IMR-90 (cell line): ENCODE results near the gene PCDHA5.

Experiments
- BHLHE40 ChIP-seq: fragments of 150-350 bp; IDR thresholded peaks from 2 replicates; pipeline ENCODE4 v1.6.1; 2016; ENCODE audit warnings: mild to moderate bottlenecking, low read depth, low read length
- CEBPB ChIP-seq: IDR thresholded peaks from 2 replicates; pipeline ENCODE4 v1.6.1; 2012; ENCODE audit warnings: low read depth, low read length, improper control_type of control experiment
- MAFK ChIP-seq: IDR thresholded peaks from 2 replicates; pipeline ENCODE4 v1.6.1; 2012; ENCODE audit warnings: low read depth, low read length, improper control_type of control experiment
- MXI1 ChIP-seq: IDR thresholded peaks from 2 replicates; pipeline ENCODE4 v1.6.1; 2012; ENCODE audit warnings: low read depth, mild to moderate bottlenecking, low read length, moderate library complexity, borderline replicate concordance
- POLR2A ChIP-seq: IDR thresholded peaks from 2 replicates; pipeline ENCODE4 v1.6.1; 2012; ENCODE audit warnings: mild to moderate bottlenecking, low read depth, low read length
- RAD21 ChIP-seq: IDR thresholded peaks from 2 replicates; pipeline ENCODE4 v1.6.1; 2012; ENCODE audit warnings: low read length, improper control_type of control experiment
- RFX5 ChIP-seq: IDR thresholded peaks from 2 replicates; pipeline ENCODE4 v1.8.0; 2012; ENCODE audit warnings: low read depth, mild to moderate bottlenecking, low read length, moderate library complexity
- SMC3 ChIP-seq: fragments of 150-350 bp; IDR thresholded peaks from 2 replicates; pipeline ENCODE4 v1.6.1; 2016; ENCODE audit warnings: low read depth, mild to moderate bottlenecking, antibody characterized with exemption, low read length, moderate library complexity
- TF ChIP-seq, protein P1 (sequence below): conservative IDR thresholded peaks from 2 replicates; pipeline ENCODE4 v1.5.1; 2012; ENCODE audit warnings: mild to moderate bottlenecking, low read depth, low read length, improper control_type of control experiment
- TF ChIP-seq, protein P2 (sequence below): fragments of 150-350 bp; IDR thresholded peaks from 2 replicates; pipeline ENCODE4 v1.6.1; 2017; ENCODE audit warnings: mild to moderate bottlenecking, antibody characterized with exemption, low read length, low read depth
- TF ChIP-seq, protein P3 (sequence below): fragments of 150-350 bp; IDR thresholded peaks from 2 replicates; pipeline ENCODE4 v1.6.1; 2016; ENCODE audit warnings: low read depth, mild to moderate bottlenecking, low read length, moderate library complexity, borderline replicate concordance

DNA sequence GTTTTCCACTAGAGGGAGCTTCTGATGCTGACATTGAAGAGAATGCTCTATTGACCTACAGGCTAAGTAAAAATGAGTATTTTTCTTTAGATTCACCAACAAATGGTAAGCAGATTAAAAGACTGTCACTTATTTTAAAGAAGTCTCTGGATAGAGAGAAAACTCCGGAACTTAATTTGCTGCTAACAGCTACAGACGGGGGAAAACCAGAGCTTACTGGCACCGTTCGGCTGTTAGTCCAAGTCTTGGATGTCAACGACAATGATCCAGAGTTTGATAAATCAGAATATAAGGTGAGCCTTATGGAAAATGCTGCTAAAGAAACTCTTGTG, 48.1 kb downstream of the PCDHA5 start:
- TF ChIP-seq, protein P1, sequence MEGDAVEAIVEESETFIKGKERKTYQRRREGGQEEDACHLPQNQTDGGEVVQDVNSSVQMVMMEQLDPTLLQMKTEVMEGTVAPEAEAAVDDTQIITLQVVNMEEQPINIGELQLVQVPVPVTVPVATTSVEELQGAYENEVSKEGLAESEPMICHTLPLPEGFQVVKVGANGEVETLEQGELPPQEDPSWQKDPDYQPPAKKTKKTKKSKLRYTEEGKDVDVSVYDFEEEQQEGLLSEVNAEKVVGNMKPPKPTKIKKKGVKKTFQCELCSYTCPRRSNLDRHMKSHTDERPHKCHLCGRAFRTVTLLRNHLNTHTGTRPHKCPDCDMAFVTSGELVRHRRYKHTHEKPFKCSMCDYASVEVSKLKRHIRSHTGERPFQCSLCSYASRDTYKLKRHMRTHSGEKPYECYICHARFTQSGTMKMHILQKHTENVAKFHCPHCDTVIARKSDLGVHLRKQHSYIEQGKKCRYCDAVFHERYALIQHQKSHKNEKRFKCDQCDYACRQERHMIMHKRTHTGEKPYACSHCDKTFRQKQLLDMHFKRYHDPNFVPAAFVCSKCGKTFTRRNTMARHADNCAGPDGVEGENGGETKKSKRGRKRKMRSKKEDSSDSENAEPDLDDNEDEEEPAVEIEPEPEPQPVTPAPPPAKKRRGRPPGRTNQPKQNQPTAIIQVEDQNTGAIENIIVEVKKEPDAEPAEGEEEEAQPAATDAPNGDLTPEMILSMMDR, result no peak
- TF ChIP-seq MAFK (no peak), SMC3 (no peak), BHLHE40 (no peak), RAD21 (no peak), RFX5 (no peak), POLR2A (no peak), MXI1 (no peak), CEBPB (no peak)
- TF ChIP-seq, protein P2, sequence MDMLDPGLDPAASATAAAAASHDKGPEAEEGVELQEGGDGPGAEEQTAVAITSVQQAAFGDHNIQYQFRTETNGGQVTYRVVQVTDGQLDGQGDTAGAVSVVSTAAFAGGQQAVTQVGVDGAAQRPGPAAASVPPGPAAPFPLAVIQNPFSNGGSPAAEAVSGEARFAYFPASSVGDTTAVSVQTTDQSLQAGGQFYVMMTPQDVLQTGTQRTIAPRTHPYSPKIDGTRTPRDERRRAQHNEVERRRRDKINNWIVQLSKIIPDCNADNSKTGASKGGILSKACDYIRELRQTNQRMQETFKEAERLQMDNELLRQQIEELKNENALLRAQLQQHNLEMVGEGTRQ, result no peak
- TF ChIP-seq, protein P3, sequence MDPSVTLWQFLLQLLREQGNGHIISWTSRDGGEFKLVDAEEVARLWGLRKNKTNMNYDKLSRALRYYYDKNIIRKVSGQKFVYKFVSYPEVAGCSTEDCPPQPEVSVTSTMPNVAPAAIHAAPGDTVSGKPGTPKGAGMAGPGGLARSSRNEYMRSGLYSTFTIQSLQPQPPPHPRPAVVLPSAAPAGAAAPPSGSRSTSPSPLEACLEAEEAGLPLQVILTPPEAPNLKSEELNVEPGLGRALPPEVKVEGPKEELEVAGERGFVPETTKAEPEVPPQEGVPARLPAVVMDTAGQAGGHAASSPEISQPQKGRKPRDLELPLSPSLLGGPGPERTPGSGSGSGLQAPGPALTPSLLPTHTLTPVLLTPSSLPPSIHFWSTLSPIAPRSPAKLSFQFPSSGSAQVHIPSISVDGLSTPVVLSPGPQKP, result no peak
